Cardiac muscle cell (in vitro differentiated cells and primary cell): ENCODE data around the gene FCHO1. TPM values are rescaled to one million over a fixed set of nuclear protein-coding genes. Genes with fewer than 3 reads are reported as not detected.

Source experiments
- DNase-seq, 2 donors: peaks; one replicate each; pipeline versions ENCODE4 v3.0.0 to v3.0.0-alpha.2; 2010 to 2017; ENCODE audit warnings: low read depth in 1 of 2, low spot score in 1 of 2
- H3K27ac ChIP-seq: fragments of 200-600 bp; sonication (generic); 2 replicates; pipeline ENCODE4 v1.5.1; 2016
- H3K27me3 ChIP-seq: fragments of 200-600 bp; sonication (generic); 2 replicates; pipeline ENCODE4 v1.6.0; 2016; ENCODE audit warnings: control low read depth
- H3K36me3 ChIP-seq: fragments of 200-600 bp; sonication (generic); 2 replicates; pipeline ENCODE4 v1.5.1; 2016; ENCODE audit warnings: control low read depth
- H3K4me1 ChIP-seq: fragments of 200-600 bp; sonication (generic); 2 replicates; pipeline ENCODE4 v1.8.1; 2017; ENCODE audit warnings: low read depth, mild to moderate bottlenecking, mixed run types
- H3K4me3 ChIP-seq: fragments of 200-600 bp; sonication (generic); 2 replicates; pipeline ENCODE4 v1.5.1; 2016; ENCODE audit warnings: mild to moderate bottlenecking
- H3K9me3 ChIP-seq: fragments of 200-600 bp; sonication (generic); 2 replicates; pipeline ENCODE4 v1.5.1; 2017; ENCODE audit warnings: low read depth, mild to moderate bottlenecking, control low read depth
- CTCF ChIP-seq: IDR thresholded peaks from 2 replicates; pipeline ENCODE4 v1.5.1; 2012; ENCODE audit warnings: low read depth, mild to moderate bottlenecking, low read length
- polyA plus RNA-seq: library from polyadenylated mRNA; unstranded; fragments of >200 nt; fragmentation: Nextera tagmentation; extraction: Ambion mirVana; gene quantifications from 2 replicates; pipeline ENCODE4 v1.2.1, GENCODE V29; 2016
- total RNA-seq: library from RNA; depleted of rRNA; stranded (reverse); fragments of >200 nt; gene quantifications from 2 replicates; pipeline ENCODE4 v1.2.3, GENCODE V29; 2016

Gene FCHO1
- total and polyA plus RNA-seq, 2 experiments from 2014 or later: 2.5 to 3.1 TPM

DNA sequence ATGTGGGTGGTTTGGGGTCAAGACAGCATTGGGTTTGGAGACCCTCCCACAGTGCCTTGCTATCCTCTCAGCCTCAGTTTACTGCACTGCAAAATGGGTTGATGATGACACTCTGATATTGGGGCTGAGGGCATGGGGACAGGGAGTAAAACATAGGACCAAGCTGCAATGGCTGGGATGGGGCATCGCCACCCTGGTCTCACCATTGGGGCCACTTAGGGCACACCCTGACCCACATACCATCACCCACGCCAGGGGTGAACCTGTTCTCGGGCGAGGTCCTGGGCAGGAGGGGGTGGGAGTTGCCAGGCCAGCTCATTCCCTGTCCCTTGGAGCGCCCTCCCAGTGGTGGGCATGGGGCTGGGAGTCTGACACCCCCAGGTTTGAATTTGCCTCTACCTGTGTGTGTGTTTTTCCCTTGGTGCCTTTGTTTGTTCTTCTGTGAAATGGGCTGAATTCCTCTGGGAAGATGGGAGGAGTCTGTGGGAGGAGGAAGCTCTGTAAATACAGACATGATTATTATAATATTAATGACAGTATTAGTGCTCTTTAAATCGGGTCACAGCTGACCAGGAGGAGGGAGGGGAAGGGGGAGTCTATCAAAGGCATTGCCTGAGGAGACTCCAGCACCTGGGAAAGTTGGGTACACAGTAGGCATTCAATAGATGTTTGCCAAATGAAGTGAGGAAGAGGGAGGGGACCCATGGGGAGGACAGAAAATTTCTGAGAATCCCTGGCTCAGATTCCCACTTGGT, 2.2 kb upstream of the FCHO1 start:
- no peaks in the 10 kb centered on the region for H3K27me3 ChIP-seq
- H3K27ac ChIP-seq: no peak overlapping the region
- no peaks in the 10 kb centered on the region for H3K4me1 ChIP-seq
- H3K9me3 ChIP-seq: no peaks in the 10 kb centered on the region
- TF ChIP-seq CTCF: no peak
- no peaks in the 10 kb centered on the region for H3K36me3 ChIP-seq
- H3K4me3 ChIP-seq: no peak overlapping the region
- no peak for DNase-seq

- TF ChIP-seq CTCF: no peak
- H3K27ac ChIP-seq: no peak overlapping the region
- no peak for DNase-seq
Observed at GRCh38 chr19:17749912-17750317, 1.4 kb upstream of the FCHO1 start.

GRCh38 chr19:17751912-17752273, 616 bp downstream of the FCHO1 start:
- Histone ChIP-seq H3K4me3 (no peak overlapping the region), H3K27me3 (no peaks in the 10 kb centered on the region)
- TF ChIP-seq CTCF: no peak

More at GRCh38 chr19:17749912-17750317, 1.4 kb upstream of the FCHO1 start:
- Histone ChIP-seq H3K9me3 (no peaks in the 10 kb centered on the region), H3K36me3 (no peaks in the 10 kb centered on the region), H3K4me3 (no peak overlapping the region), H3K4me1 (no peaks in the 10 kb centered on the region), H3K27me3 (no peaks in the 10 kb centered on the region)

GRCh38 chr19:17752865-17753639, 1.8 kb downstream of the FCHO1 start:
- H3K4me3 ChIP-seq: no peak overlapping the region
- no peak for DNase-seq
- no peak overlapping the region for H3K27ac ChIP-seq
- no peaks in the 10 kb centered on the region for H3K4me1 ChIP-seq
- TF ChIP-seq CTCF: no peak
- no peaks in the 10 kb centered on the region for H3K36me3 ChIP-seq
- no peaks in the 10 kb centered on the region for H3K27me3 ChIP-seq
- H3K9me3 ChIP-seq: no peaks in the 10 kb centered on the region

More at GRCh38 chr19:17751912-17752273, 616 bp downstream of the FCHO1 start:
- DNase-seq: no peak
- H3K27ac ChIP-seq: no peak overlapping the region
- H3K9me3 ChIP-seq: no peaks in the 10 kb centered on the region
- no peaks in the 10 kb centered on the region for H3K36me3 ChIP-seq
- no peaks in the 10 kb centered on the region for H3K4me1 ChIP-seq

- H3K4me3 ChIP-seq: no peak overlapping the region
- no peak for TF ChIP-seq CTCF
- H3K9me3 ChIP-seq: no peaks in the 10 kb centered on the region
- H3K4me1 ChIP-seq: no peaks in the 10 kb centered on the region
- no peak overlapping the region for H3K27ac ChIP-seq
- H3K36me3 ChIP-seq: no peaks in the 10 kb centered on the region
- DNase-seq: no peak
- H3K27me3 ChIP-seq: no peaks in the 10 kb centered on the region
Observed at GRCh38 chr19:17753976-17754375, 2.7 kb downstream of the FCHO1 start.
